Coronary artery (tissue), 2 donors: Measurements from ENCODE around the gene PTPN22.
A peak's percentile ranks its signal among the peaks of the same experiment; 100 is the strongest.

Experiments
- DNase-seq: peaks from one replicate; pipeline ENCODE4 v3.0.0-alpha.2; 2017; ENCODE audit warnings: low spot score
- H3K27ac ChIP-seq, 2 donors: fragments of 200-600 bp; sonication (generic); one replicate each; pipeline ENCODE4 v1.5.1; 2016 to 2019
- H3K4me3 ChIP-seq: fragments of 200-600 bp; sonication (generic); 2 replicates; pipeline ENCODE4 v1.5.1; 2016; ENCODE audit warnings: mild to moderate bottlenecking, moderate library complexity
- TF ChIP-seq, protein P1 (sequence below): fragments of 200-600 bp; sonication (generic); IDR thresholded peaks from one replicate; pipeline ENCODE4 v1.5.1; 2019; ENCODE audit warnings: antibody characterized with exemption

PTPN22 gene

DNA sequence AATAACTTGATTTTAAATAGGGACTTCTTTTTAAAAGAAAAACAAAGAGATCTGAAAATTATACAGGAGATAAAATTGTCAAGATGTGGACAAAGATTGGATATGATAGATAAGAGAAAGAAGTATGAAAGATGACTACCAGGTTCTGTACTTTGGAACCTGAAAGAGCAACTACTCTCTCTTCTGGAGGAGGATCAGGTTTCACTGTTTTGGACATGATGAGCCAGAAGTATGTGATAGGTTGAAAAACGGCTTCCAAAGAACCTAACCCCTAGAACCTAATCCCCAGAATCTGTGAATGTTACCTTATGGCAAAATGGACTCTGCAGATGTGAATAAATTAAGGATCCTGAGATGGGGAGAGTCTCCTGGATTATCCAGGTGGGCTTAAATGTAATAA lies 85.4 kb downstream of the PTPN22 start:
- TF ChIP-seq, protein P1, sequence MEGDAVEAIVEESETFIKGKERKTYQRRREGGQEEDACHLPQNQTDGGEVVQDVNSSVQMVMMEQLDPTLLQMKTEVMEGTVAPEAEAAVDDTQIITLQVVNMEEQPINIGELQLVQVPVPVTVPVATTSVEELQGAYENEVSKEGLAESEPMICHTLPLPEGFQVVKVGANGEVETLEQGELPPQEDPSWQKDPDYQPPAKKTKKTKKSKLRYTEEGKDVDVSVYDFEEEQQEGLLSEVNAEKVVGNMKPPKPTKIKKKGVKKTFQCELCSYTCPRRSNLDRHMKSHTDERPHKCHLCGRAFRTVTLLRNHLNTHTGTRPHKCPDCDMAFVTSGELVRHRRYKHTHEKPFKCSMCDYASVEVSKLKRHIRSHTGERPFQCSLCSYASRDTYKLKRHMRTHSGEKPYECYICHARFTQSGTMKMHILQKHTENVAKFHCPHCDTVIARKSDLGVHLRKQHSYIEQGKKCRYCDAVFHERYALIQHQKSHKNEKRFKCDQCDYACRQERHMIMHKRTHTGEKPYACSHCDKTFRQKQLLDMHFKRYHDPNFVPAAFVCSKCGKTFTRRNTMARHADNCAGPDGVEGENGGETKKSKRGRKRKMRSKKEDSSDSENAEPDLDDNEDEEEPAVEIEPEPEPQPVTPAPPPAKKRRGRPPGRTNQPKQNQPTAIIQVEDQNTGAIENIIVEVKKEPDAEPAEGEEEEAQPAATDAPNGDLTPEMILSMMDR, result no peak
- no peak overlapping the region for H3K27ac ChIP-seq
- H3K4me3 ChIP-seq, result no peak overlapping the region
- DNase-seq, result no peak

DNA sequence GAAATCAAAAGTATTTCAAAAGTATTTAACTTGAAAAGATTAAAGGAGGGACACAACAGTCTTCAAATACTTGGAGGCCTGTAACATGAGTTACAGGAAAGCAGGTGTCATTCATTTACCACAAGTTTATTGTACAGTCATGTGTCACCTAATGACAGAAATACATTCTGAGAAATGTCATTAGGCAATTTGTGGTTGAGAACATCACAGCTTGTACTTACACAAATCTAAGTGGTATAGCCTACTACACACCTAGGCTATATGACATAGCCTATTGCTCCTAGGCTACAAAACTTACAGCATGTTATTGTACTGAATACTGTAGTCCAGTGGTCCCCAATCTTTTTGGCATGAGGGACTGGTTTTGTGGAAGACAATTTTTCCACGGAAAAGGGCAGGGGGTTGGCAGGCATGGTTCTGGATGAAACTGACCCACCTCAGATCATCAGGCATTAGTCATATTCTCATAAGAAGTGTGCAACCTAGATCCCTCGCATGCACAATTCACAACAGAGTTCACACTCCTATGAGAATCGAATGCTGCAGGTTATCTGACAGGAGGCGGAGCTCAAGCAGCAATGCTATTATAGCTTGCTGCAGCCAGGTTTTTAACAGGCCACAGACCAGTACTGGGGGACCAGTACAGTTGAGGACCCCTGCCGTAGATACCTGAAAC lies 87.3 kb downstream of the PTPN22 start:
- Histone ChIP-seq H3K4me3 (no peak overlapping the region), H3K27ac (peak overlapping the region in 1 of 2 donors; percentile 36)
- TF ChIP-seq, protein P1, result no peak
- DNase-seq, result no peak

DNA sequence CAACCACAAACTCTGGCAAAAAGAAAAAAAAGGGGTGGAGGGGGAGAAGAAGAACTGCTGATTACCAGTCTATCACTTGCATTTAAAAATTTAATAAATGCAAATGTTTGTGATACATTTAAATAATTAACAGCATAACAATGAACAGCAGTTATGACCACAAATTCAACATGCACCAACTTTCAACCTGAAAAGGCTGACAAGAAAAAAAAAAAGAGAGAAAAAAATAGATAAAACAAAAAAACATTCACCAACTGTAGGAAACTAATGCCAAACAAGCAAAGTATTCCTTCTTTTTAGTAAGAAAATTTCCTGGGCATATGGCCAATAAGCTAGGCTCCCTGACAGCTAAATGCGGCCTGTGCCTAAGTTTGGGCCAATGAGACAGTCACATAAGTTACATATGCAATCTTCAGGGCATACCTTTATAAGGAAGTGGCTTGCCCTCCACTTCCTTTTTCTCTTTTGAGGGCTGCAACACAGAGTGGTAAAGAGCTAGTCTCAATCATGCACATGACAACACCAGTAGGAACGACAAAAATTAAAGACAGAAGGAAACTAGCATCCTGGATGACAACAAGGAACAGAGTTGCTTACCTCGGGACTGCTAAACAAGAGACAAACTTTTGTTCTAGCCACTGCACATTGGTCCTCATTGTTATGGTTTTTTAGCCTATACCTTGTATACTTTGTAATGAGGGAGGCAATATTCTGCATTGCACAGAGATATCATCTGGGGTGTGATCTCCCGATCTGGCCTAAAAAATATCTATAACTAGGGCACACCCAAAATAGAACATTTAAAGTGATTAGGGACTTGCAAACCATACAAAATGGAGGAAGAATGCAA lies 88.0 kb downstream of the PTPN22 start:
- TF ChIP-seq, protein P1, result no peak
- DNase-seq, result no peak
- Histone ChIP-seq H3K27ac (peak overlapping the region; percentile 27 to 36), H3K4me3 (peak overlapping the region; percentile 27)

DNA sequence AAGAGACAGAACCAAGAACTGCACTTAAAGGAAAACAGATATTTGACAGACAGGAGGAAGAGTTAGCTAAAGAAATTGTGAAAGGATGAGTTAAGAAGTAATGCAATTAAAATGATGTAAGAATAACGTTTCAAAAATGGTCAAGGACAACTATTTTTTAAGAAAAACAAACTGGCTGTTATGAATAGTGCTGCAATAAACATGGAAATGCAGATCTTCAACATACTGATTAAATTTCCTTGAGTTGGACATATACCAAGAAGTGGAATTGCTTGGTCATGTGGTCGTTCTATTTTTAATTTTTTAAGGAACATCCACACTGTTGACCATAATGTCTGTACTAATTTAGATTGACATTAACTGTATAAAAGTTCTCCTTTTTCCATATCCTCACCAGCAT lies 89.1 kb downstream of the PTPN22 start:
- no peak for DNase-seq
- H3K4me3 ChIP-seq, result no peak overlapping the region
- TF ChIP-seq, protein P1, result no peak
- H3K27ac ChIP-seq, result no peak overlapping the region

DNA sequence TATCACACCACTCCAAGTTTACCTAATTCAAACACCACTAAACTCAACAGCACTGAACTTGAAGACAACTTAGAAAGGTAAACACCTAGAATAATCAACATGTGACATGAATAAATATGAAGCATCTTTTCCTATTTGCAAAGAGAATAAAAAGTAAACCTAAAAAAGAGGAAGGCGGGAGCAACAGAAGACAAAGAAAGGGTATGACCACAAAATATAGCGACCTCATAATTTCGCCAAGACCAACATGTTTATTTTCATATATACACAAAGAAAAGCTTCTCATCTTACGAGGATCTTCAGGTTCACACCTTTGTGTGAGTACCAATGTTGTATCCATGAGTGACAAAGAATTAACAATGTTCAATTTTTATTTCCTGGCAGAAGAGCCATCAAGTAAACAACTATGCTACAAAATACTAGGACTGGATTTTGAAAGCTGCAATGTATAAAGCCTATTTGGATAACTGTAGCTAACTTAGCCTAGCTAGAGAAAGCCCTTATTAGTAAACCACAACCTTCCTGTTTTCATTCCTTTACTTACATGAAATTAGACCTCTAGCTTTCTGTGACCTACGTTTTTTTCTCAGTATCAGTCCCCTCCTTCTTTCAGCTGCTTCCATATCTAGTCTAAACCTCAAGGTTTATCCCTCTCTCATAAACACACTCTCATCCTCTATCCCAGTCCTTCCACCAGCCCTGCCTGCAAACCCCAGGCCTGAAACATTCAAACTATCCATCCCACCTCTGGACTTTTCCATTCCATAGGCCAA lies 91.0 kb downstream of the PTPN22 start:
- Histone ChIP-seq H3K4me3 (no peak overlapping the region), H3K27ac (no peak overlapping the region)
- no peak for DNase-seq
- TF ChIP-seq, protein P1, result no peak

DNA sequence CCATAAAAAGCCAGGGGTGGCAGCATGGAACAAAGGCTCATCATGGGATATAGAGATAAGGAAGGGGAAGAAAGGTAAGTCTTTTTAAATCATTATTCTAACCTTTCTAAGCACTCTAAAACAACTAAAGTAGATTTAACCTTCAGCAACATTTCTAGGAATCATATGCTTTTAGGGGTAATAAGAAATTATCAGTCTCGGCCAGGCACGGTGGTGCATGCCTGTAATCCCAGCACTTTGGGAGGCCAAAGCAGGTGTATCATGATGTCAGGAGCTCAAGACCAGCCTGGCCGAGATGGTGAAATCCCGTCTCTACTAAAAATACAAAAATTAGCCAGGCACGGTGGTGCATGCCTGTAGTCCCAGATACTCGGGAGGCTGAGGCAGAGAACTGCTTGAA lies 92.0 kb downstream of the PTPN22 start:
- TF ChIP-seq, protein P1, result no peak

More for the DNA sequence above, 92.0 kb downstream of the PTPN22 start:
- no peak for DNase-seq
- Histone ChIP-seq H3K27ac (no peak overlapping the region), H3K4me3 (no peak overlapping the region)
